NCI-H2107 (cell line): ENCODE results near the gene ZNF555.
A peak's percentile ranks its signal among the peaks of the same experiment; 100 is the strongest.
"Not testable (repeated sequence)": the region's sequence is repeated elsewhere in the genome, so short reads cannot be mapped to it uniquely, and the experiment has no call there.

ENCODE experiments used
- DNase-seq: peaks from one replicate; lab custom pipeline; 2025; lab: John Stamatoyannopoulos, UW

Gene ZNF555

GRCh38 chr19:2807379-2808128 is 33.7 kb upstream of the ZNF555 start:
- DNase-seq, result no peak

- DNase-seq, result no peak
Measured at GRCh38 chr19:2808129-2808941, 32.9 kb upstream of the ZNF555 start.

- no peak for DNase-seq
Measured at GRCh38 chr19:2809387-2810140, 31.7 kb upstream of the ZNF555 start.

GRCh38 chr19:2810141-2811091 is 30.9 kb upstream of the ZNF555 start:
- DNase-seq, result no peak

- no peak for DNase-seq
Measured at GRCh38 chr19:2811221-2811722, 30.0 kb upstream of the ZNF555 start.

GRCh38 chr19:2811735-2812413 is 29.4 kb upstream of the ZNF555 start:
- DNase-seq, result no peak

GRCh38 chr19:2812414-2813234 is 28.7 kb upstream of the ZNF555 start:
- no peak for DNase-seq

GRCh38 chr19:2813235-2814160 is 27.8 kb upstream of the ZNF555 start:
- no peak for DNase-seq

GRCh38 chr19:2814426-2814825 is 26.8 kb upstream of the ZNF555 start:
- no peak for DNase-seq

- no peak for DNase-seq
Measured at GRCh38 chr19:2815191-2815614, 26.1 kb upstream of the ZNF555 start.

GRCh38 chr19:2815923-2816322 is 25.4 kb upstream of the ZNF555 start:
- DNase-seq, result no peak

GRCh38 chr19:2816641-2817040 is 24.6 kb upstream of the ZNF555 start:
- DNase-seq, result no peak

GRCh38 chr19:2817237-2817829 is 23.9 kb upstream of the ZNF555 start:
- not testable (repeated sequence) for DNase-seq

- DNase-seq, result peak; percentile 94
Measured at GRCh38 chr19:2819540-2820111, 21.6 kb upstream of the ZNF555 start, which contains the start of gene ZNF554. Gene ZNF554, plus strand, starts transcription at chr19:2819868. Its CDS starts 204 bp downstream, at chr19:2820072.

- no peak for DNase-seq
Measured at GRCh38 chr19:2820112-2820702, 21.1 kb upstream of the ZNF555 start.

- DNase-seq, result no peak
Measured at GRCh38 chr19:2822846-2823245, 18.4 kb upstream of the ZNF555 start.

- DNase-seq, result no peak
Measured at GRCh38 chr19:2823646-2824045, 17.6 kb upstream of the ZNF555 start.
